CD14-positive monocyte (primary cell): ENCODE data around the gene CTNNA3. TPM values are rescaled to one million over a fixed set of nuclear protein-coding genes. Genes with fewer than 3 reads are reported as not detected.

Experiments
- DNase-seq, 3 donors: peaks; one replicate each; pipeline ENCODE4 v3.0.0-alpha.2; 2011 to 2022
- H2AFZ ChIP-seq: 2 replicates; pipeline ENCODE4 v1.6.0; 2012; ENCODE audit warnings: mild to moderate bottlenecking, low read depth, low read length, inconsistent platforms; ENCODE audit not compliant: insufficient read depth, poor library complexity, severe bottlenecking
- H3K27ac ChIP-seq, 2 donors: 1 replicate in 1 of 2; 2 replicates in 1 of 2; pipeline ENCODE4 v1.5.1; 2012 to 2013; ENCODE audit warnings: low read length in 2 of 2, control low read depth in 1 of 2, inconsistent platforms in 1 of 2, low read depth in 1 of 2, mild to moderate bottlenecking in 1 of 2
- H3K27me3 ChIP-seq, 2 donors: one replicate each; pipeline versions ENCODE4 v1.6.0 to v1.6.1; 2011 to 2013; ENCODE audit warnings: low read length in 2 of 2; ENCODE audit not compliant: control insufficient read depth in 2 of 2, insufficient read depth in 2 of 2
- H3K36me3 ChIP-seq, 2 donors: replicated peaks in 1 of 2; 1 replicate in 1 of 2; 2 replicates in 1 of 2; pipeline versions ENCODE4 v1.5.1 to v1.6.1; 2012 to 2013; ENCODE audit warnings: low read length in 2 of 2, control low read depth in 1 of 2, inconsistent platforms in 1 of 2, mild to moderate bottlenecking in 1 of 2; ENCODE audit not compliant: insufficient read depth in 2 of 2, control insufficient read depth in 1 of 2
- H3K4me1 ChIP-seq, 2 donors: 1 replicate in 1 of 2; 2 replicates in 1 of 2; pipeline versions ENCODE4 v1.5.1 to v1.6.1; 2012 to 2013; ENCODE audit warnings: low read length in 2 of 2, control low read depth in 1 of 2, inconsistent platforms in 1 of 2, mild to moderate bottlenecking in 1 of 2, moderate library complexity in 1 of 2; ENCODE audit not compliant: insufficient read depth in 2 of 2, control insufficient read depth in 1 of 2
- H3K4me2 ChIP-seq: replicated peaks from 2 replicates; pipeline ENCODE3; 2012; ENCODE audit warnings: low read length, moderate library complexity, mild to moderate bottlenecking; ENCODE audit not compliant: poor library complexity, severe bottlenecking; ENCODE audit errors: extremely low read depth
- H3K4me3 ChIP-seq, 3 experiments: fragments of 200-600 bp in 1 of 3; sonication (generic) in 1 of 3; replicated peaks in 1 of 3; 1 replicate in 2 of 3; 2 replicates in 1 of 3; pipeline ENCODE4 v1.5.1; 2011 to 2013; ENCODE audit warnings: low read length in 3 of 3, mild to moderate bottlenecking in 3 of 3, control low read depth in 2 of 3, low read depth in 2 of 3, inconsistent platforms in 1 of 3, moderate library complexity in 1 of 3
- H3K79me2 ChIP-seq: 2 replicates; pipeline ENCODE4 v1.6.0; 2012; ENCODE audit warnings: mild to moderate bottlenecking, control low read depth, inconsistent platforms, low read length, moderate library complexity; ENCODE audit not compliant: insufficient read depth
- H3K9ac ChIP-seq: 2 replicates; pipeline ENCODE4 v1.6.0; 2017; ENCODE audit warnings: low read length, mild to moderate bottlenecking; ENCODE audit not compliant: insufficient read depth, poor library complexity, severe bottlenecking
- H3K9me3 ChIP-seq, 2 donors: replicated peaks in 1 of 2; 1 replicate in 1 of 2; 2 replicates in 1 of 2; pipeline versions ENCODE4 v1.5.1 to v1.6.1; 2012 to 2013; ENCODE audit warnings: low read length in 2 of 2, control low read depth in 1 of 2; ENCODE audit not compliant: control insufficient read depth in 1 of 2, insufficient read depth in 1 of 2
- H4K20me1 ChIP-seq: 2 replicates; pipeline ENCODE4 v1.6.0; 2012; ENCODE audit warnings: mild to moderate bottlenecking, low read length, control low read depth, moderate library complexity; ENCODE audit not compliant: insufficient read depth
- H3K27ac Mint-ChIP-seq, 7 donors: one replicate each; pipeline ENCODE4 v1.8.0; 2020; ENCODE audit warnings: mild to moderate bottlenecking in 7 of 7, mixed read lengths in 7 of 7, moderate library complexity in 6 of 7, inconsistent platforms in 2 of 7
- H3K27me3 Mint-ChIP-seq, 3 donors: one replicate each; pipeline ENCODE4 v1.8.0; 2021 to 2022; ENCODE audit warnings: low read depth in 3 of 3, mild to moderate bottlenecking in 3 of 3, mixed read lengths in 3 of 3, moderate library complexity in 3 of 3, inconsistent platforms in 1 of 3
- H3K36me3 Mint-ChIP-seq, 2 donors: one replicate each; pipeline ENCODE4 v1.8.0; 2020; ENCODE audit warnings: mixed read lengths in 2 of 2, inconsistent platforms in 1 of 2, mild to moderate bottlenecking in 1 of 2
- H3K4me1 Mint-ChIP-seq: one replicate; pipeline ENCODE4 v1.8.0; 2020; ENCODE audit warnings: mild to moderate bottlenecking, mixed read lengths
- H3K4me3 Mint-ChIP-seq, 2 donors: one replicate each; pipeline ENCODE4 v1.8.0; 2020; ENCODE audit warnings: mild to moderate bottlenecking in 2 of 2, mixed read lengths in 2 of 2, moderate library complexity in 1 of 2
- H3K9me3 Mint-ChIP-seq, 7 donors: one replicate each; pipeline ENCODE4 v1.8.0; 2020 to 2022; ENCODE audit warnings: mixed read lengths in 7 of 7, mild to moderate bottlenecking in 6 of 7, moderate library complexity in 6 of 7, inconsistent platforms in 2 of 7
- WGBS: methylation state at CpG from one replicate; pipeline ENCODE4 v1.1.5; 2013; ENCODE audit warnings: missing lambda C conversion rate; ENCODE audit not compliant: insufficient coverage; 5-methylcytosine and 5-hydroxymethylcytosine counted together
- intact Hi-C, 2 donors: fragments of 100-400 bp; cut with micrococcal nuclease; formaldehyde crosslinking; loops; one replicate each; pipeline versions ENCODE4 v1.15.0 to v1.15.1; 2023
- polyA plus RNA-seq, 3 donors: library from polyadenylated mRNA; depleted of rRNA in 1 of 3; unstranded in 2 of 3; stranded (reverse) in 1 of 3; fragments of 300-500 nt in 2 of 3; fragments of >200 nt in 1 of 3; fragmentation: Illumina TruSeq in 2 of 3; gene quantifications; 1 replicate in 2 of 3; 2 replicates in 1 of 3; pipeline ENCODE4 v1.2.3, GENCODE V29; 2012 to 2021
- TF ChIP-seq, protein P1 (sequence below): fragments of 200-600 bp; IDR thresholded peaks from one replicate; pipeline ENCODE4 v1.8.0; 2022; ENCODE audit warnings: antibody characterized with exemption, mild to moderate bottlenecking

Gene CTNNA3
- polyA plus RNA-seq, 3 donors = not detected

DNA sequence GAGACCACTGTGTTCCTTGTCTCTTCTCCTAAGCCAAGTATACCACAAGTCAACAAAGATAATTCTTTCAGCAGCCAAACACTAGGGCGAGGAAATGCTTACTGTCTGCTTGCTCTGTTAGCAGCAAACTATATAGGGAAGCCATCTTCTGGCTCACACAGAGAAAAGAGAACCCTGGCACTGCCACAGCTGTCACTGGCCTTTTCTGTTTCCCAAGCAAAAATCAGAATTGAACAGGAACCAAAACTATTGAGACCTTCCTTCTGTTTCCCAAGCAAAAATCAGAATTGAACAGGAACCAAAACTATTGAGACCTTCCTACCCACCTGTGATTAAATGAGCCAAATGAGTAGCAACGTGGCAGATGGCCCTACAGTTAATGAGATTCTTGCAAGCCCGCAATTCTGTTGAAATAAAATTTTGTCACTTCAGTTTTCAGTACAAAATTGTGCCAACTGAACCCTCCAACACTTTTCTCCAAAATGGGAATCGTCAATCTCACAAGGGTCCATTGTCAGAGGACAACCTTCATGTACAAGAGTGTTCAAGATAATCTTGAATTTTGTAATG is 715.7 kb downstream of the CTNNA3 start:
- Histone ChIP-seq H3K36me3 (no peaks in the 10 kb centered on the region), H3K27me3 (no peaks in the 10 kb centered on the region), H3K9ac (no peak overlapping the region), H3K4me1 (no peaks in the 10 kb centered on the region), H2AFZ (no peak overlapping the region), H3K79me2 (no peaks in the 10 kb centered on the region), H3K4me2 (no peak overlapping the region), H3K27ac (no peak overlapping the region), H3K4me3 (no peak overlapping the region), H3K9me3 (no peaks in the 10 kb centered on the region), H4K20me1 (no peaks in the 10 kb centered on the region)
- no peak for DNase-seq
- no peaks in the 10 kb centered on the region for H3K4me1 Mint-ChIP-seq
- intact Hi-C loops = no loop called here
- 83% methylated on average over 3 of the region's 4 CpGs for WGBS
- no peaks in the 10 kb centered on the region for H3K36me3 Mint-ChIP-seq
- H3K27me3 Mint-ChIP-seq = peaks cover 0 to 2% (median 2%) of the 10 kb centered on the region in 3 donors
- H3K4me3 Mint-ChIP-seq = no peak overlapping the region
- TF ChIP-seq, protein P1, sequence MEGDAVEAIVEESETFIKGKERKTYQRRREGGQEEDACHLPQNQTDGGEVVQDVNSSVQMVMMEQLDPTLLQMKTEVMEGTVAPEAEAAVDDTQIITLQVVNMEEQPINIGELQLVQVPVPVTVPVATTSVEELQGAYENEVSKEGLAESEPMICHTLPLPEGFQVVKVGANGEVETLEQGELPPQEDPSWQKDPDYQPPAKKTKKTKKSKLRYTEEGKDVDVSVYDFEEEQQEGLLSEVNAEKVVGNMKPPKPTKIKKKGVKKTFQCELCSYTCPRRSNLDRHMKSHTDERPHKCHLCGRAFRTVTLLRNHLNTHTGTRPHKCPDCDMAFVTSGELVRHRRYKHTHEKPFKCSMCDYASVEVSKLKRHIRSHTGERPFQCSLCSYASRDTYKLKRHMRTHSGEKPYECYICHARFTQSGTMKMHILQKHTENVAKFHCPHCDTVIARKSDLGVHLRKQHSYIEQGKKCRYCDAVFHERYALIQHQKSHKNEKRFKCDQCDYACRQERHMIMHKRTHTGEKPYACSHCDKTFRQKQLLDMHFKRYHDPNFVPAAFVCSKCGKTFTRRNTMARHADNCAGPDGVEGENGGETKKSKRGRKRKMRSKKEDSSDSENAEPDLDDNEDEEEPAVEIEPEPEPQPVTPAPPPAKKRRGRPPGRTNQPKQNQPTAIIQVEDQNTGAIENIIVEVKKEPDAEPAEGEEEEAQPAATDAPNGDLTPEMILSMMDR = no peak
- H3K27ac Mint-ChIP-seq = no peak overlapping the region
- H3K9me3 Mint-ChIP-seq = peaks cover 0 to 5% (median 0%) of the 10 kb centered on the region in 7 donors

DNA sequence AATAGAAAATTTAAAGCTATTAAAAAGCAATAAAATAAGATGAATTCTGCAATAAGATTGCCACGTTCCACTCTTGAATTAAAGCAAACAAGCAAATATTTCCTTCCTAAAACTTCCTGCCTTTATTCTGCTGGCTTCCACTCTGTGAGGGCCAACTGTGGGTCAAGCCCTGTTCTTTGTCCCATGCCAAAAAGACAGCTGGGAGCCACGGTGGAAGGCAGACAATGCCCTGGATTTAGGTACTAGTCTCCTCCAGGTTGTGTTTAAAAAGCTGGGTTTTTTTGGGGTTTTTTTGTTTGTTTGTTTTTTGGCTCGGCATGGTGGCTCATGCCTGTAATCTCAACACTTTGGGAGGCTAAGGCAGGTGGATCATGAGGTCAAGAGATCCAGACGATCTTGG is 731.0 kb downstream of the CTNNA3 start:
- H3K27ac Mint-ChIP-seq = no peak overlapping the region
- no peak overlapping the region for H3K4me2 ChIP-seq
- no peaks in the 10 kb centered on the region for H3K79me2 ChIP-seq
- no peak overlapping the region for H2AFZ ChIP-seq
- DNase-seq = no peak
- no peaks in the 10 kb centered on the region for H3K9me3 ChIP-seq
- no peaks in the 10 kb centered on the region for H3K4me1 Mint-ChIP-seq
- H3K4me3 ChIP-seq = no peak overlapping the region
- peaks cover 0 to 1% (median 0%) of the 10 kb centered on the region in 3 donors for H3K27me3 Mint-ChIP-seq
- no peaks in the 10 kb centered on the region for H4K20me1 ChIP-seq
- TF ChIP-seq, protein P1 = no peak
- intact Hi-C loops = no loop called here
- no peak overlapping the region for H3K27ac ChIP-seq
- H3K9me3 Mint-ChIP-seq = peaks cover 0 to 4% (median 0%) of the 10 kb centered on the region in 7 donors
- no peaks in the 10 kb centered on the region for H3K4me1 ChIP-seq
- no peaks in the 10 kb centered on the region for H3K36me3 ChIP-seq
- H3K9ac ChIP-seq = no peak overlapping the region
- H3K27me3 ChIP-seq = no peaks in the 10 kb centered on the region
- H3K36me3 Mint-ChIP-seq = no peaks in the 10 kb centered on the region
- H3K4me3 Mint-ChIP-seq = no peak overlapping the region
- 64% methylated on average over 2 of the region's 4 CpGs for WGBS
